HG02759 (cell line): ENCODE results near the gene LCE1D.

ENCODE experiments used
- ATAC-seq: cut with Tn5 transposase; IDR thresholded peaks from one replicate; pipeline ENCODE4 v1.9.1; 2021; ENCODE audit warnings: mild to moderate bottlenecking, moderate library complexity; ENCODE audit not compliant: unreplicated experiment

Gene LCE1D

GRCh38 chr1:152811050-152811449 is 14.5 kb downstream of the LCE1D start:
- ATAC-seq, result no peak

GRCh38 chr1:152811671-152812070 is 15.2 kb downstream of the LCE1D start, which contains the start of gene LCE1B:
TSS of gene LCE1B (plus strand) at chr1:152811971. CDS start at chr1:152812447, 476 bp downstream.
- no peak for ATAC-seq

- ATAC-seq, result no peak
Observed at GRCh38 chr1:152817309-152817708, 20.8 kb downstream of the LCE1D start.

- no peak for ATAC-seq
Observed at GRCh38 chr1:152823294-152823693, 26.8 kb downstream of the LCE1D start.

- ATAC-seq, result no peak
Observed at GRCh38 chr1:152824964-152825363, 28.4 kb downstream of the LCE1D start.

- no peak for ATAC-seq
Observed at GRCh38 chr1:152827173-152827572, 30.7 kb downstream of the LCE1D start, which contains the start of gene LCE1A. TSS of gene LCE1A (plus strand) at chr1:152827473. CDS start at chr1:152827473, 0 bp downstream.

GRCh38 chr1:152836870-152837269 is 40.3 kb downstream of the LCE1D start:
- no peak for ATAC-seq

GRCh38 chr1:152842556-152842955 is 46.0 kb downstream of the LCE1D start, which contains the start of gene LCE6A:
TSS of gene LCE6A (plus strand) at chr1:152842856. CDS start at chr1:152843521, 665 bp downstream.
- no peak for ATAC-seq
